ENCODE results near the gene CHAT.
A peak's percentile ranks its signal among the peaks of the same experiment; 100 is the strongest.

Gene CHAT

GRCh38 chr10:49597426-49598163, 16.2 kb upstream of the CHAT start:
- DNase-seq: no peak

- DNase-seq: no peak
These were observed 15.5 kb upstream of the CHAT start for GRCh38 chr10:49598164-49598856.

- no peak for DNase-seq
These were observed 14.9 kb upstream of the CHAT start for GRCh38 chr10:49598986-49599385.

- DNase-seq: no peak
These were observed 14.3 kb upstream of the CHAT start for GRCh38 chr10:49599546-49599945.

GRCh38 chr10:49600046-49600445, 13.8 kb upstream of the CHAT start:
- DNase-seq: no peak

GRCh38 chr10:49600781-49601400, 12.9 kb upstream of the CHAT start:
- DNase-seq: no peak

- no peak for DNase-seq
These were observed 12.0 kb upstream of the CHAT start for GRCh38 chr10:49601857-49602256.

GRCh38 chr10:49602380-49603023, 11.3 kb upstream of the CHAT start:
- DNase-seq: no peak

- DNase-seq: no peak
These were observed 8.5 kb upstream of the CHAT start for GRCh38 chr10:49605216-49605938.

GRCh38 chr10:49605939-49606509, 7.8 kb upstream of the CHAT start:
- no peak for DNase-seq

GRCh38 chr10:49606981-49607535, 6.8 kb upstream of the CHAT start:
- peak; percentile 43 for DNase-seq

- no peak for DNase-seq
These were observed 5.5 kb upstream of the CHAT start for GRCh38 chr10:49608166-49609005.

GRCh38 chr10:49609006-49609282, 4.9 kb upstream of the CHAT start:
- DNase-seq: no peak

GRCh38 chr10:49609283-49610113, 4.3 kb upstream of the CHAT start:
- no peak for DNase-seq

GRCh38 chr10:49610114-49610457, 3.8 kb upstream of the CHAT start, which contains the start of gene SLC18A3:
SLC18A3 (plus strand) TSS chr10:49610310; CDS start chr10:49610741, 431 bp downstream.
- no peak for DNase-seq

- DNase-seq: no peak
These were observed 3.2 kb upstream of the CHAT start for GRCh38 chr10:49610458-49611165.

- no peak for DNase-seq
These were observed 2.5 kb upstream of the CHAT start for GRCh38 chr10:49611166-49611815.

GRCh38 chr10:49611816-49612512, 1.9 kb upstream of the CHAT start:
- DNase-seq: no peak
